AG09309 (cell line): ENCODE data around the gene CYTH4.

Experiments used
- DNase-seq: peaks from one replicate; pipeline ENCODE4 v3.0.0-alpha.2; 2010; ENCODE audit warnings: low read depth
- H3K4me3 ChIP-seq: 2 replicates; pipeline ENCODE4 v1.5.1; 2011; ENCODE audit warnings: mild to moderate bottlenecking, low read depth, low read length, moderate library complexity; ENCODE audit not compliant: control insufficient read depth
- CTCF ChIP-seq: IDR thresholded peaks from 2 replicates; pipeline ENCODE4 v1.5.1; 2011; ENCODE audit warnings: mild to moderate bottlenecking, low read depth, low read length, inconsistent platforms; ENCODE audit not compliant: insufficient read depth, control insufficient read depth; ENCODE audit errors: missing control alignments

Gene CYTH4

DNA sequence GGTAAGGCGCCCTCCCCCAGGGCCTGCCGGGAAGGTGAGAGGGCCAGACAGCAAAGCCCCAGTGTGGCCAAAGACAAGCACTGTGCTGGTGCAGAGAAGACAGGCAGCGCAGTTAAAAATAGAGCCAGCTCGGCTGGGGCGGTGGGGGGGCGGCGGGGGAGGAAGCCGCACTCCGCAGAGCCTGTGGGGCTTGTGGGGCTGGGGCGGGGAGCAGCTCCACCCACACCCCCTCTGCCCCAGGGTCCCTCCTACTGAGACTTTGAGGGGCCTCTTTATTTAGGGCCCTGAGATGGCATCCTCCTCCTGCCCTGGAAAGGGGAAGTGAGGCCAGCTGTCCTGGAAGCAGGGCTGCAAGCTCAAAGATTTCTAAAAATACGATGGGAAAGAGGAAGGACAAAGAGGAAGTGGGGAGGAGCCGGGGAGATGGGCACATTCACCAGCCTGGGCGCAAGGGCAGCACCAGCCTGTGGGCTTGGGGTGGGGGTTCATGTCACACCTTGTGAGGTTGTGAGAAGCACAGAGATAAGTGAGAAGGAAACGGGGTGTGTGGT lies 2.6 kb downstream of the CYTH4 start:
- no peak for DNase-seq
- H3K4me3 ChIP-seq: no peak overlapping the region
- TF ChIP-seq CTCF: no peak

DNA sequence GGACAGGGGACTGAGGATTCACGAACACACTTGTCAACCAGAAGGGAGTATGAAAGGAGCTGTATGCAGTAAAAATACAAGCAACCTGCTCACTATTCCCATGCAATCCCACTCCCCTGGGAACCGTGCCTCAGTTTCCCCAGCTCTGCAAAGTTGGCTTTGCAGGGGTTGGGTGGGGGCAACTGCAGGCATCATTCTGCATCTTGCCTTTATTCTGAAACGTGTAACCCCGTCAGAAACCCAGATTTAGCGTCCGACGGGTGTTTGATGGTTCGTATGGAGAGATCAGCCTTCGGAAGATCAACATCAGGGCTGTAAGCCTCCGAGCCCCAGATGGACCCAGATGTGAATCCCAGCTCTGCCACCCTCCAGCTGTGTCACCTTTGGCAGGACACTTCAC lies 3.6 kb downstream of the CYTH4 start:
- no peak for TF ChIP-seq CTCF
- H3K4me3 ChIP-seq: no peak overlapping the region
- no peak for DNase-seq

- TF ChIP-seq CTCF: no peak
- H3K4me3 ChIP-seq: no peak overlapping the region
- no peak for DNase-seq
These were observed 5.2 kb downstream of the CYTH4 start for GRCh38 chr22:37287550-37287951.

GRCh38 chr22:37288521-37288920 lies 6.2 kb downstream of the CYTH4 start:
- no peak for DNase-seq
- no peak overlapping the region for H3K4me3 ChIP-seq
- TF ChIP-seq CTCF: no peak

GRCh38 chr22:37289156-37289735 lies 6.9 kb downstream of the CYTH4 start:
- H3K4me3 ChIP-seq: no peak overlapping the region
- no peak for DNase-seq
- no peak for TF ChIP-seq CTCF

GRCh38 chr22:37290737-37291136 lies 8.4 kb downstream of the CYTH4 start:
- no peak for DNase-seq
- TF ChIP-seq CTCF: no peak
- H3K4me3 ChIP-seq: no peak overlapping the region
